Hematopoietic multipotent progenitor cell (in vitro differentiated cells): Measurements from ENCODE around the gene DPP7. TPM values are rescaled to one million over a fixed set of nuclear protein-coding genes. Genes with fewer than 3 reads are reported as not detected.

Experiments used
- DNase-seq, 3 donors: peaks; one replicate each; pipeline ENCODE4 v3.0.0-alpha.2; 2011 to 2015; ENCODE audit warnings: low read depth in 2 of 3, low spot score in 2 of 3
- total RNA-seq: library from RNA; depleted of rRNA; stranded (reverse); fragments of >200 nt; gene quantifications from one replicate; pipeline ENCODE4 v1.2.3, GENCODE V29; 2012

DPP7 gene
- total RNA-seq, 1 donor = 154 TPM

DNA sequence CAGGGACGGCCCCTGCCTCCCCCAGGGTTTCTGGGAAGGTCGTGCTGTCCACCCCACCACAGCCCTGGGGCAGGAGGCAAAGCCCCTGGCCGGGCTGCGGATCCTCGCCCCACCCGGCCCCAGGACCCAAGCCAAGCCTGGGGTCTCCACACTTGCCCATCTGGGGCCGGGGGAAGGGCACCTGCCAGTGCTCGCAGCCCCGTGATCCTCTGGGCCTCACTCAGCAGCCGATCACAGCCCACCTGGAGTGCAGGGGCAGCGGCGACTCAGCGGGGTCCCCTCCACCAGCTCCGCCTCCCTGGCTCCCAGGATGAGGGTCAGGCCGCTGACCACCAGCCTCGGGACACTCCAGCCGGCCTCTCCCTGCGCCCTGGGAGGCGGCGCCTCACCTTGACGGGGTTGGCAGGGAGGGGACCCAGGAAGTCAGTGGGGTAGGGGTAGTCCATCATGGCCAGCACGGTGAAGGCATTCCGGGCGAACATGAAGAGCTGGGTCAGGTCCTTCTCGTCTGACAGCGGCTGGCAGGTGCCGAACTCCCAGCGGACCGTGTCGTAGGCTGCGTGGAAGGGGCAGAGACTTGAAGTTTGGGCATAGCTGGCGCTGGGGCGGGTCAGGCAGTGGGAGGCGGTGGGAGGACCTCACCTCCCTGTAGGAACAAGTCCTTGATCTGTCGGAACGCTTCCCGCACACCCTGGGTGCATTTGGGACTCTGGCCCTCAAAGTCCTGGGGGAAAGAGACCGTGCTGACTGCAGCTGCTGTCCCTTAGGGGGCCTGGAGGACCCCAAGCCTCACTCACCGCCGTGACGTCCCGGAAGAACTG lies 1.8 kb downstream of the DPP7 start:
- no peak for DNase-seq

DNA sequence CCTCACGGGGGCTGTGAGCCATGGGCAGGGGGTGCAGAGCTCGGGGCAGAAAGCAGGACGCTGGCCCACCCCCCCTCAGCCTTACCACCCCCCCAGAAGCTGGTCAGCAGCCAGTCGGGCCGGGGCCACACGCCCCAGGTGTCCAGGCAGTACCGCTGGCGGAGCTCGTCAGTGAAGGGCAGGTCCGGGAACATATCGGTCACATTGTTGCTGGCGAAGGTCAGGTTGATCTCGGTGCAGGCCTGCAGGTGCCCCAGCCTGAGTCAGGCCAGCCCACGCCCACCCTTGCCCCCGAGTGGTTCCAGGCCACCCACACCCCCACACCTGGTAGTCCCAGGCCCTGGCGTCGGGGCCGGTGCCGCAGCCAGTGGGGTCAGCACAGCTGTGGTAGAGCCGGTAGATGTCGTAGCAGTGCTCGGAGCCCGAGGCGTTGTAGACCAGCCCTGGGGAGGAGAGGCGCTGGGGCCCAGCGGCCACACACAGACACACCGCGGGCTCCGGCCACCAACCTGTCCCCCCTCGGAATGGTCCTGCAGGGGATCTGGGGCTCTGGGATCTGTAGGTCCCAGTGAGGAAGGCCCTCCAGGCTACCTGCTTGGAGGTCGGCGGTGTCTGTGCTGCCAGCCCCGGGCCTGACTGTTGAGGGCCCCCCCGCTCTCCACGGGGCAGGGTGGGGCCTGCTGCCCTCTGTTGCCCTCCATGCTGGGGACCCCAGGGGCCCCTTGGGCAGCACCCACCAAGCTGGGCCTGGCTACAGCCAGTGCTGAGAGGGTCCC lies 2.6 kb downstream of the DPP7 start:
- DNase-seq = no peak

DNA sequence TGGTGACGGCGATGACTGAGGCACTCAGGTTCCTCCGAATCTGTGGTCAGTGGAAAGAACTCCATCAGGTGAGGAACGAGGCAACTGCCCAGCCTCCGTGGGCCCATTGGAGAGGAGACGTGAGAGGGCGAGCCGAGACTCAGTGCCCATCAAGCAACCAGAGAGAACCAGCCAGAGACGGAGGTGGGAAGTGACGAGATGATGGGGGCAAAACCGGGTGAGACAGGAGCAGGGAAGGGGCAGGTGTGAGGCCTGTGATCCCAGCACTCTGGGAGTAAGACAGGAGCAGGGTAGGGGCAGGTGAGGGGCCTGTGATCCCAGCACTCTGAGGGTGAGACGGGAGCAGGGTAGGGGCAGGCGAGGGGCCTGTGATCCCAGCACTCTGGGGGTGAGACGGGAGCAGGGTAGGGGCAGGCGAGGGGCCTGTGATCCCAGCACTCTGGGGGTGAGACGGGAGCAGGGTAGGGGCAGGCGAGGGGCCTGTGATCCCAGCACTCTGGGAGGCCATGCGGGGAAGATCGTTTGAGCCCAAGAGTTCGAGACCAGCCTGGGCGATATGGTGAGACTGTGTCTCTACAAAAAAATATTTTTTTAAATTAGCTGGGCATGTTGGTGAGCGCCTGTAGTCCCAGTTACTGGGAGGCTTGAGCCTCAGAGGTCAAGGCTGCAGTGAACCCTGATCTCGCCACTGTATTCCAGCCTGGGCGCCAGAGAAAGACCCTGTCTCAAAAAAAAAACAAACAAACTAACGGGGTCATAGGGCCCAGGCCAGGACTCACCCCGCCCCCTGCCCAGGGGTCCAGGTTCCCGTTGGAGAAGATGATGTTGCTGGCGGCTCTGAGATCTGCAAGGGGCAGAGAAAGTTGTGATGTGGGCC lies 3.4 kb downstream of the DPP7 start:
- no peak for DNase-seq

DNA sequence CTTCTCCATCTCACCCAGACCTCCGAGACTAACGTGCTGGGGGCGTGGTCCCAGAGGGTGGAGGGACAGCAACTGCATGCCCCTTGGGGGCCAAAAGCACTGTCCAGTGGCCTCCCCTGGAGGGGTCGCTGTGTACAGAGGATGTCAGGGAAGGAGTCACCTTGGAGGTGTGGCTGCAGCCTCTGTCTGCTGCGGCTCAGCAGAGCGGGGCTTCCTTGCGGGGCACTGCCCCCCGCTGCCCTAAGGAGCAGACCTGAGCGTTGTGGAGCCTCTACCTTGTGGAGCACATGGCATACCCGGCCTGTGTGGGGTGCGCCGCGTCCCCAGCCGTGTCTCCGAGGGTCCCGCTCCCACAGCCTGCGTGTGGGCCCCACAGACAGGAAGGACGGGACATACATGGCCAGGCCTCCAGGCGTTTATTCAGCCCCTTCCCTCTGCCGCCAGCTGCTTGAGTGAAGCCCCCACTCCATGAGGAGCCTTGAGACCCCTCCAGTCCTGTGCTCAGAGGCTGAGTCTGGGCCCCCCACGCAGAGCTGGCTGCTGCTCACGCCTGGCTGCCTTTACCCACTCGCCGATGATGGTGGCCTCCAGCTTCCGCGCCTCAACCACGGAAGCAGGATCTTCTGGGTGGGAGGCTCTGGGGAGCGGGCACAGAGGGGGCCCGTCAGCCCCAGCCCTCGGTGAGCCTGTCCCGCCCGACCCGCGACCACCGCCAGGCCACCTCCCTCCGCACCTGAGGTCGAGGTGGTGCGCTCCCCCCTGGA lies 4.2 kb downstream of the DPP7 start:
- no peak for DNase-seq

DNA sequence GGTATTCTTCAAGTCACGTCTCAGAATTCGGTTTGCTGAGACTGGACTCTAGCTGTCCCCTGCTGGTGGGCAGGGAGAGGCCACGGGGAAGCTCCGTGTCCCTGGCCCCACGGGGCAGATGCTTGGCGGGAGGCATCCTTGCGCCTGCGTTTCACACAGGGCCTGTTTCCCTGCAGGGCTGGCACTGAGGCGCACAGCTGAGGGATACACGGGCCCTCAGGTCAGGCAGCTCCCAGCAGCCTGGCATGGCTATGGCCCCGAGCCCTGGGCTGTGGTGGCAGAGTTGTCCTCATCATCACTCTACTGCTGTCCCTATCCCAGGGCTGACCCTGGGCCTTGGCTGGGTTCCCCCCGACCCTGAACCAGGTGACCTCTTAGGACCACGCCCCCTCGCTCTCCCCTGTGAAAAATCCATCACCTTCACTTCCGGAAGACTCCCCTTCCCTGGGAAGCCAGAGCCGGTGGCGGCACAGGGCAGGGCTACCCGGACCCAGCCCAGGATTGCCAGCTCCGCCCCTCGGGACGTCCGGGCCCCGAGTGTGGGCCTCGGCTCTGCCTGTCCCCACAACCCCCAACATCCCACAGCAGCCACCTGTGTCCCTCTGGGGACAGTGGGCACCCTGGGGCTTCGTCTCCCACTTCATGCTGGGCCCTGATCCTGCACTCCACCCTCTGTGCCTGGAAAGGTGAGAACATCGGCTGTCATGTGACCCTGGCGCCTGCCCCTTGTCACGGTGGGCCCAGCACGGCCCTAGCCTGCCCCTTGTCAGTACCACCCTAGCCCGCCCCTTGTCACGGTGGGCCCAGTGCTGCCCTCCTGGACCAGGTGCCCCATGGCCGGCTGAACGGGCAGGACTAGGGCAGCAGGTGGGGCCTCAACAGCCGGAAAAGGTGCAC lies 5.0 kb downstream of the DPP7 start:
- DNase-seq = no peak

DNA sequence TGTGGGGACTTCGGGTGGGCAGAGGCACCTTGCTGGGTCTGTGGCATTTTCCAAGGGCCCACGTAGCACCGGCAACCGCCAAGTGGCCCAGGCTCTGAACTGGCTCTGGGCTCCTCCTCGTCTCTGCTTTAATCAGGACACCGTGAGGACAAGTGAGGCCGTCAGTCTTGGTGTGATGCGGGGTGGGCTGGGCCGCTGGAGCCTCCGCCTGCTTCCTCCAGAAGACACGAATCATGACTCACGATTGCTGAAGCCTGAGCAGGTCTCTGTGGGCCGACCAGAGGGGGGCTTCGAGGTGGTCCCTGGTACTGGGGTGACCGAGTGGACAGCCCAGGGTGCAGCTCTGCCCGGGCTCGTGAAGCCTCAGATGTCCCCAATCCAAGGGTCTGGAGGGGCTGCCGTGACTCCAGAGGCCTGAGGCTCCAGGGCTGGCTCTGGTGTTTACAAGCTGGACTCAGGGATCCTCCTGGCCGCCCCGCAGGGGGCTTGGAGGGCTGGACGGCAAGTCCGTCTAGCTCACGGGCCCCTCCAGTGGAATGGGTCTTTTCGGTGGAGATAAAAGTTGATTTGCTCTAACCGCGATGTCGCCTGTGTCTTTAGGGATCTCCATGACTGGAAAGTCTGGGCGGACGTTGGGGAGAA lies 5.8 kb downstream of the DPP7 start:
- no peak for DNase-seq

DNA sequence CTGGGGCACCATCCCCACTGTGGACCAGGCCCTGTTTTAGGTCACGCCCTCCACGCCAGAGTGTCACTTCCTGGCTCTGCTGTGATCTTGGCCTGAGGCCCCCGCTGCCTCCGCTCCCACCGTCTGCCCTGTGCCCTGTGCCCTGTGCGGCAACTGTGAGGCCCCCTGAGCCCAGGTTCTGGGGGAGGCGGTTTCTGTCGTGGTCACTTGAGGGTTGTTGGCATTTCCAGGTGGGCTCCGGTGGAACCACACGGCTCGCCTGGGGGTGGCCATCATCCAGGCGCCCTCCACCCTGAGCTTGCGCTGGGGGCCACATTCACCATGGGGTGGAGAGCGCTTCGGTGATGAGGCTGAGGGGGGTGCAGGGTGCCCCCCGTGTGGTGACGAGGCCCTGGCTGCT lies 6.6 kb downstream of the DPP7 start:
- no peak for DNase-seq

DNA sequence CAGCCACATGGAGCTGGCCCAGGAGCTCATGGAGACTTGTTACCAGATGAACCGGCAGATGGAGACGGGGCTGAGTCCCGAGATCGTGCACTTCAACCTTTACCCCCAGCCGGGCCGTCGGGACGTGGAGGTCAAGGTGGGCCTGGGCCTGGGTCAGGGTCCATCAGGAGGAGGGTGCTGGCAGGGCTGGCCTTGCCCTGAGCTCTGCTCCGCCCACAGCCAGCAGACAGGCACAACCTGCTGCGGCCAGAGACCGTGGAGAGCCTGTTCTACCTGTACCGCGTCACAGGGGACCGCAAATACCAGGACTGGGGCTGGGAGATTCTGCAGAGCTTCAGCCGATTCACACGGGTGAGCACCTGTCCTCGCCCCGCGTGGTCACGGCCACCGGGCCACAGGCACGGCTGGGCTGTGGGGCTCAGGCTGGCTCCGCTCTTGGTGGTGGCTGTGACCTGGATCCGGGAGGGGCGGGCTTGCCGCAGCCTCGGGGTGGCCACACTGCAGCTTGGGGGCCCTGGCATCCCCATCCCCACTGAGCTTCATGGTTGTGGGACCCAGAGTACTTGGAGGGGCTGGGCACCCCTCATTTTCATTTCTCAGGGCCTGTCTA lies 7.1 kb downstream of the DPP7 start:
- DNase-seq = no peak

DNA sequence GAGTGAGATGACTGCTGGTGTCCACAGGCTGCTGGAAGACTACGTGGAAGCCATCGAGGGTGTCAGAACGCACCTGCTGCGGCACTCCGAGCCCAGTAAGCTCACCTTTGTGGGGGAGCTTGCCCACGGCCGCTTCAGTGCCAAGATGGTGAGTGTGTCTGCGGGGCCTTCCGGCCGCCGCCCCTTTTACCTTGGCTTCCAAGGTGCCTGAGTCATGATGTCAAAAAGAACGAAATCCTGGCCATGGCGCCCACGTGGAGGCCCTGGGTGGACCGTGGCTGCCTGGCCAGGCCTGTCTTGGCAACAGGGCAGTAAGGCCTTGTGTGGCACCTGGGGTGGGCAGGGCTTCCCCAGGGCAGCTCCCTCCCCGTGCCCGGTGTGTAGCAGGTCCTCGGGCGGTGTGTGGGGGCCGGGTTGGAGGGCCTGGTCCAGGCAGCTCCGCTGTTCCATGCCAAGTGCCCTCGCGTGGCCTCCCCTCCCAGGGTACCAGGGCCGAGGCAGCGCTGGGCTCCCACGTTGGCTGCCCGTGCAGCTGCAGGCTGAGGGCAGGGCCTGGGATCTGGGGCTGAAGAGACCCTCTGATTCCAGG lies 7.8 kb downstream of the DPP7 start:
- DNase-seq = no peak

DNA sequence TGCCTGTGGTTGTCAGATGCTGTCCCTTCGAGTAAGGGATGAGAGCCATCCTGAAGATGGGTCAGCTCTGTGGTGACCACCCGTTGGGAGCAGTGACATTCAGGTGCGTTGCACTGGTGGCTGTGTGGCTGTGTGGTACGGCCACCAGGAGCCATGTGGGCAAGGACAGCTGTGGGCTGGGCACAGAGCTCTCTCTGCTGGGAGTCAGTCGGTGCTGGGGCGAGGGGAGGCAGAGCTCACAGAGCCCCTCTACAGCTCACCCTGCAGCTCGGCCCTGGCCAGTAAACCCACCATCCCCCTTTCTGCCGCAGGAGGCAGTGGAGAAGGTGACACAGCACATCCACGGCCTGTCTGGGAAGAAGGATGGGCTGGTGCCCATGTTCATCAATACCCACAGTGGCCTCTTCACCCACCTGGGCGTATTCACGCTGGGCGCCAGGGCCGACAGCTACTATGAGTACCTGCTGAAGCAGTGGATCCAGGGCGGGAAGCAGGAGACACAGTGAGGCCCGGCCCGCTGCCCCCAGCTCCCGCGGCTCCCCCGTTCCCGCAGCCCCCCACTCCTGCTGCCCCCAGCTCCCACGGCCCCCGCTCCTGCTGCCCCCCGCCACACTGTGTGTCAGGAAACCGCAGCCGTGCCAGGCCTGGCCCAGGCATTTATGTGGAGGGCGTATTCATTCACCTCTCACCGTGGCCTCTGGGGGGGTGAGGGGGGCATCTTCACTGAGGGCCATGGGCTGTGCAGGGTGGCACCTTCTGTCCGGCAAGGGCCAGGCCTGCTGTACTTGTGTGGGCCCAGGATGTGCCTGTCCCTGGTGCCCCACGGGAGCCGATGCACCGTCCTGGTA lies 8.5 kb downstream of the DPP7 start:
- DNase-seq = no peak

DNA sequence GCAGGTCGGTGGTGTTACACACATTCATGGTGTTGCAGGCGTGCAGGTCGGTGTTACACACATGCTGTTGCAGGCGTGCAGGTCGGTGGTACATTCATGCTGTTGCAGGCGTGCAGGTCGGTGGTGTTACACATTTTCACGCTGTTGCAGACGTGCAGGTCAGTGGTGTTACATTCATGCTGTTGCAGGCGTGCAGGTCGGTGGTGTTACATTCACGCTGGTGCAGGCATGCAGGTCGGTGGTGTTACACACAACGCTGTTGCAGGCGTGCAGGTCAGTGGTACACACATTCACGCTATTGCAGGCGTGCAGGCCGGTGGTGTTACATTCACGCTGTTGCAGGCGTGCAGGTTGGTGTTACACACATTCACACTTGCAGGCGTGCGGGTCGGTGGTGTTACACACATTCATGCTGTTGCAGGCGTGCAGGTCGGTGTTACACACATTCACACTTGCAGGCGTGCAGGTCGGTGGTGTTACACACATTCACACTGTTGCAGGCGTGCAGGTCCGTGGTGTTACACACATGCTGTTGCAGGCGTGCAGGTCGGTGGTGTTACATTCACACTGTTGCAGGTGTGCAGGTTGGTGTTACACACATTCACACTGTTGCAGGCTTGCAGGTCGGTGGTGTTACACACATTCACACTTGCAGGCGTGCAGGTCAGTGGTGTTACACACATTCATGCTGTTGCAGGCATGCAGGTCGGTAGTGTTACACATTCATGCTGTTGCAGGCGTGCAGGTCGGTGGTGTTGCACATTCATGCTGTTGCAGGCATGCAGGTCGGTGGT lies 11.1 kb downstream of the DPP7 start:
- no peak for DNase-seq

DNA sequence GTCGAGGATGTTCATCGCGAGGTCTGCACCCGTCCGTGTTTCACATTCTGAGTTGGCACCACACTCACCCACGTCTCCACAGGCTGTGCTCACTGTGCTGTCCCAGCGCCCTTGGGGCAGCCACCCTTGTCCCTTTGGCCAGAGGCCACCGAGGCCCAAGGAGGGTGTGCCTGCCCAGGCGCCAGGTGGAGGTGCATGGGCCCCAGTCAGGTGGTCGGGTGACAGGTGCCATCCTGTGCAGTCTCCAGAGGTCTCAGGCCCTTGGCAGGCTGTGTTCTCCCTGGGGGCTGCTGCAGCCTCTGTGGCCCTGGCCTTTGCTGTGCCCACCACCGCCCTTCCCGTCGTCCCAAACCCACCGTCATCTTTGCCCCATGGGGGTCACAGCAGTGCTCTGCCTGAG lies 15.3 kb downstream of the DPP7 start:
- DNase-seq = no peak

DNA sequence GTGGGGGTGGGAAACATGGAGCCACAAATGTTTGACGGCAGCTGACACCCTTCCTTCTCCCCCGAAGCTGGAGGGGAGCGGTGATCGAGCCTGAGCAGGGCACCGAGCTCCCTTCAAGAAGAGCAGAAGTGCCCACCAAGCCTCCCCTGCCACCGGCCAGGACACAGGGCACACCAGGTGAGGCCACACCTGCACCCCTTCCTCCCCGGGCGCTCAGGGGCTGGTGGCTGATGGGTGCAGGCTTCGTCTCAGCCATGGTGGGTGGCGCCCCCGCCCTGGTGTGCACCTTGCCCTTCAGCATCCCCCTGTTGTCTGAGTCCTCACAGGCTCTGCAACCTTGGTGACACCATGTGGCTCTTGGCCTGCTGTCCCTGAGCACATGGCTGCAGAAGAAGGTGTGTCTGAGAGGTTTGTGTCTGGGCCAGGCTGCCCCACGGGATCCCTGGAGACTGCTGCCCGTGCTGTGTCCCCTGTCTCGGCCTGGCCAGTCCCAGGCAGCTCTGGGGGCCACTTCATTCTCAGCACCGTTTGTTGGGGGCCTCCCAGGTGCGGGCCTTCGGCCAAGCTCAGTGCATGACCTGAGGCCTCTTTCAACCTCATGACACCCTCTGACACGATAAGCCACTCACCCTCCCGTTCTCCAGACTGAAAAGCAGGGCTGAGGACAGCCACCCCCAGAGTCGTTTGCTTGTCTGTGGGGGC lies 16.6 kb downstream of the DPP7 start:
- DNase-seq = no peak

DNA sequence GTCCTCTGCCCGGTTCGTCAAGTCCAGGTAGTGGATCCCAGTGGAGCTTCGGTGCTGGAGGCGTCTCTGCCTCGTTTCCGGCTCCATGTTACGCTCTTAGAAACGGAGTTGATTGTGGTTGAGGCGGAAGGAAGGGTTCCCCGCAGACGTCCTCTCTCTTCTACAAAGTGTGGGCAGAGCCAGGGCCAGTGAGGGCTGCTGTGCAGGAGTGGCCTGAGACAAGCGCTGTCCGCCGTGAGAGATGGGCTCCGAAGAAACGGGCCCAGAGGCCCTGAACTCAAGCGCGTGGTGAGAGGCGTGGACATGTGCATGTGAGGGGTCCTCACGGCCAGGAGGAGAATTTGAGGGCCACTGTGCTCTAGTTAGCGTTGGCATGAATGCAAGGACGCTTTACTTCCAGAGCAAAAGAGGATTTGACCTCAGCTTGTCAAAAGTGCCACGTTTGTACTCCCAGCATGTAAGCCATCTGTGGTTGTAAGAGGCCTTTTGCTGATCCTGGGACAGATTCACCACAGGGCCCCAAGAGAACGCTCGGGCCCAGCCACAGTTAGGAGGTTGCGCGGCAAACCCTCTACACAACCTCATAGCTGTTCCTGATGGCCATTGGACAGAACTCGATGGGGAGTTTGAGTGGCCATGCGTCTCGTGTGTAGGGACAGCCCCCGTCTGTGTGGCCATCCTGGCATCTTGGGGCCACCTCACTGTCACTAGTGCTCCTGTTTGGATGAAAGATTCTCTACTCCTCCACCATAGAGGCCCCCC lies 17.6 kb downstream of the DPP7 start:
- no peak for DNase-seq
